NCI-H2107 treated with DMSO at 0.1 percent for 48 hours (cell line): Measurements from ENCODE around the gene ENOX2.
"Not testable (repeated sequence)": the region's sequence is repeated elsewhere in the genome, so short reads cannot be mapped to it uniquely, and the experiment has no call there.

Experiments used
- DNase-seq: peaks from one replicate; lab custom pipeline; 2025; ENCODE audit not compliant: unreplicated experiment; lab: John Stamatoyannopoulos, UW

The ENOX2 gene

GRCh38 chrX:130758072-130758471, 144.9 kb downstream of the ENOX2 start:
- no peak for DNase-seq

GRCh38 chrX:130756233-130756632, 146.8 kb downstream of the ENOX2 start:
- DNase-seq = no peak

GRCh38 chrX:130754353-130754752, 148.7 kb downstream of the ENOX2 start:
- no peak for DNase-seq

GRCh38 chrX:130746709-130747342, 156.2 kb downstream of the ENOX2 start:
- DNase-seq = no peak

GRCh38 chrX:130746077-130746476, 156.9 kb downstream of the ENOX2 start:
- DNase-seq = no peak

GRCh38 chrX:130741584-130741983, 161.4 kb downstream of the ENOX2 start:
- peak; percentile 32 for DNase-seq

- no peak for DNase-seq
These were observed 161.9 kb downstream of the ENOX2 start for GRCh38 chrX:130741151-130741550.

- DNase-seq = no peak
These were observed 164.3 kb downstream of the ENOX2 start for GRCh38 chrX:130738638-130739195.

GRCh38 chrX:130734713-130735112, 168.3 kb downstream of the ENOX2 start:
- DNase-seq = no peak

- DNase-seq = no peak
These were observed 174.8 kb downstream of the ENOX2 start for GRCh38 chrX:130728208-130728607.

- no peak for DNase-seq
These were observed 176.3 kb downstream of the ENOX2 start for GRCh38 chrX:130726661-130727060.

- DNase-seq = no peak
These were observed 177.5 kb downstream of the ENOX2 start for GRCh38 chrX:130725519-130725918.

GRCh38 chrX:130719413-130719812, 183.6 kb downstream of the ENOX2 start:
- no peak for DNase-seq

GRCh38 chrX:130718137-130718536, 184.9 kb downstream of the ENOX2 start:
- DNase-seq = no peak

GRCh38 chrX:130716781-130717413, 186.1 kb downstream of the ENOX2 start:
- DNase-seq = peak; percentile 18

GRCh38 chrX:130716346-130716745, 186.7 kb downstream of the ENOX2 start:
- no peak for DNase-seq

GRCh38 chrX:130715299-130715698, 187.7 kb downstream of the ENOX2 start:
- DNase-seq = no peak

GRCh38 chrX:130714665-130715064, 188.3 kb downstream of the ENOX2 start:
- DNase-seq = no peak

- DNase-seq = no peak
These were observed 188.9 kb downstream of the ENOX2 start for GRCh38 chrX:130714135-130714534.

- DNase-seq = not testable (repeated sequence)
These were observed 193.8 kb downstream of the ENOX2 start for GRCh38 chrX:130709178-130709577.

GRCh38 chrX:130705591-130705990, 197.4 kb downstream of the ENOX2 start:
- no peak for DNase-seq
